DND-41 (cell line): ENCODE measurements around the gene RAD23B.

Experiments used
- ATAC-seq: fragments of 200-7000 bp; cut with Tn5 transposase; 3 replicates; pipeline ENCODE4 v1.9.1; 2021; ENCODE audit warnings: low read depth; ENCODE audit not compliant: insufficient read depth
- DNase-seq: peaks from one replicate; pipeline ENCODE4 v3.0.0-alpha.2; 2020
- H2AFZ ChIP-seq: 2 replicates; pipeline ENCODE4 v1.6.0; 2012; ENCODE audit warnings: low read depth, low read length
- H3K27ac ChIP-seq: 2 replicates; pipeline ENCODE4 v1.5.1; 2012; ENCODE audit warnings: low read length, inconsistent platforms
- H3K27me3 ChIP-seq: fragments of 200-600 bp; sonication (generic); 2 replicates; pipeline ENCODE4 v1.6.0; 2012; ENCODE audit warnings: low read length, mild to moderate bottlenecking, inconsistent platforms; ENCODE audit not compliant: insufficient read depth, poor library complexity
- H3K36me3 ChIP-seq: 2 replicates; pipeline ENCODE4 v1.5.1; 2012; ENCODE audit warnings: low read length, inconsistent platforms; ENCODE audit not compliant: insufficient read depth
- H3K4me1 ChIP-seq: 2 replicates; pipeline ENCODE4 v1.5.1; 2012; ENCODE audit warnings: mild to moderate bottlenecking, low read length; ENCODE audit not compliant: insufficient read depth
- H3K4me2 ChIP-seq: 2 replicates; pipeline ENCODE4 v1.6.0; 2012; ENCODE audit warnings: mild to moderate bottlenecking, moderate library complexity, low read length, inconsistent platforms; ENCODE audit not compliant: insufficient read depth
- H3K4me3 ChIP-seq, 2 experiments: fragments of 200-600 bp in 1 of 2; shearing (Covaris generic) in 1 of 2; 2 replicates each; pipeline ENCODE4 v1.5.1; 2012 to 2016; ENCODE audit warnings: inconsistent platforms in 2 of 2, low read length in 2 of 2, mild to moderate bottlenecking in 2 of 2, low read depth in 1 of 2, moderate library complexity in 1 of 2
- H3K79me2 ChIP-seq: 2 replicates; pipeline ENCODE4 v1.6.0; 2012; ENCODE audit warnings: low read length, inconsistent platforms; ENCODE audit not compliant: insufficient read depth
- H3K9ac ChIP-seq: 2 replicates; pipeline ENCODE4 v1.6.0; 2012; ENCODE audit warnings: low read depth, mild to moderate bottlenecking, inconsistent platforms, low read length, moderate library complexity
- H3K9me3 ChIP-seq: 2 replicates; pipeline ENCODE4 v1.5.1; 2012; ENCODE audit warnings: low read length, moderate library complexity, mild to moderate bottlenecking, inconsistent platforms; ENCODE audit not compliant: insufficient read depth, severe bottlenecking
- H4K20me1 ChIP-seq: 2 replicates; pipeline ENCODE4 v1.6.0; 2012; ENCODE audit warnings: low read length; ENCODE audit not compliant: insufficient read depth
- EZH2 ChIP-seq: IDR thresholded peaks from 3 replicates; pipeline ENCODE4 v1.6.1; 2012; ENCODE audit warnings: borderline replicate concordance, low read depth, mild to moderate bottlenecking, moderate library complexity, low read length, inconsistent platforms; ENCODE audit not compliant: severe bottlenecking
- TF ChIP-seq, protein P1 (sequence below): IDR thresholded peaks from 2 replicates; pipeline ENCODE4 v1.5.1; 2012; ENCODE audit warnings: borderline replicate concordance, low read length, moderate library complexity, mild to moderate bottlenecking; ENCODE audit not compliant: poor library complexity, severe bottlenecking; ENCODE audit errors: extremely low read depth

Gene RAD23B

DNA sequence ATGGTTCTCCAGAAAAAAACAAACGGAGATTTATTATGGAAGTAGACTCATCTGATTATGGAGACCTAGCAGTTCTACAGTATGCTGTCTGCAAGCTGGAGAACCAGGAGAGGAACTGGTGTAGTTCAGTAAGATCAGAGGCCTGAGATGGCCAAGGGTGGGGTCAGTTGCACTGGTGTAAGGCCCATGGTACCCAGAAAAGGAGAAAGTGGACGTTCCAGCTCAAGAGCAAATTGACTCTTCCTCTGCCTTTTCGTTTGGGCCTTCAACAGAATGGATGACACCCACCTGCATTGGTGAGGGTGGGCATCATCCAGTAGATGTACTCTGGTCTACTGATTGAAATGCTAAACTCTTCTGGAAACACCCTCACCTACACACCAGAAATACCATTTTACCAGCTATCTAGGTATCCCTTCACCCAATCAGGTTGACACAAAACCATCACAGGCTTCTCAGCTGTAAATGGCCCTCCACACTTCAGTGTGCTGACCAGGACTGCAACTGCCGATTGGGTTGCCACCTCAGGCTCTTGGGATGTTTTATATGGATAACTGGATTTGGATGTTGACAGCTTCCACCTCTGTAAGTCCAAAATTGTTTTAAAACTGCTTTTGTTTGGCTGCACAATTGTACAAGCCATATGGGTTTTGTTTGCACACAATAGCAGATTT is 51.2 kb downstream of the RAD23B start:
- Histone ChIP-seq H3K4me1 (no peaks in the 10 kb centered on the region), H3K36me3 (peaks cover 64% of the 10 kb centered on the region), H3K9me3 (no peaks in the 10 kb centered on the region), H3K9ac (no peak overlapping the region), H3K79me2 (no peaks in the 10 kb centered on the region), H3K27me3 (no peaks in the 10 kb centered on the region), H4K20me1 (peaks cover 5% of the 10 kb centered on the region; the same call in 1 of the 2 replicates), H3K4me2 (no peak overlapping the region), H3K4me3 (no peak overlapping the region), H2AFZ (no peak overlapping the region), H3K27ac (no peak overlapping the region)
- DNase-seq (no peak), ATAC-seq (no peak)
- TF ChIP-seq EZH2: no peak
- TF ChIP-seq, protein P1, sequence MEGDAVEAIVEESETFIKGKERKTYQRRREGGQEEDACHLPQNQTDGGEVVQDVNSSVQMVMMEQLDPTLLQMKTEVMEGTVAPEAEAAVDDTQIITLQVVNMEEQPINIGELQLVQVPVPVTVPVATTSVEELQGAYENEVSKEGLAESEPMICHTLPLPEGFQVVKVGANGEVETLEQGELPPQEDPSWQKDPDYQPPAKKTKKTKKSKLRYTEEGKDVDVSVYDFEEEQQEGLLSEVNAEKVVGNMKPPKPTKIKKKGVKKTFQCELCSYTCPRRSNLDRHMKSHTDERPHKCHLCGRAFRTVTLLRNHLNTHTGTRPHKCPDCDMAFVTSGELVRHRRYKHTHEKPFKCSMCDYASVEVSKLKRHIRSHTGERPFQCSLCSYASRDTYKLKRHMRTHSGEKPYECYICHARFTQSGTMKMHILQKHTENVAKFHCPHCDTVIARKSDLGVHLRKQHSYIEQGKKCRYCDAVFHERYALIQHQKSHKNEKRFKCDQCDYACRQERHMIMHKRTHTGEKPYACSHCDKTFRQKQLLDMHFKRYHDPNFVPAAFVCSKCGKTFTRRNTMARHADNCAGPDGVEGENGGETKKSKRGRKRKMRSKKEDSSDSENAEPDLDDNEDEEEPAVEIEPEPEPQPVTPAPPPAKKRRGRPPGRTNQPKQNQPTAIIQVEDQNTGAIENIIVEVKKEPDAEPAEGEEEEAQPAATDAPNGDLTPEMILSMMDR: no peak

DNA sequence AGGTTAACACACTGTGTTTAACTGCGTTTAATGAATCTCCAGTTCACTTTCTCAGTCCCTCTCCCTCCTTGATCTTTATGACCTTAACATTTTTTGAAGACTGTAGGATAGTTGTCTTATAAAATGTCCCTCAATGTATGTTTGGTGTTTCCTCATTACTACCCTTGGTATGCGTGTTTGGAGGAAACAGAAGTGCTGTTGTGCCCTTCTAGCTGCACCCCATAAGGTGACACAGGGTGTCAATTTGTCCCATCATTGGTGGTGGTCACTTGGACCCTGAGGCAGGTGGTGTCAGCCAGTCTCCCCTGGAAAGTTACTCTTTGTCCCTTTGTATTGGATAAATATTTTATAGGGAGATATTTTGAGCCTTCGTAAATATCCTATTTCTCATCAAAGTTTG is 52.3 kb downstream of the RAD23B start:
- no peak for TF ChIP-seq EZH2
- TF ChIP-seq, protein P1: no peak
- Histone ChIP-seq H3K27ac (no peak overlapping the region), H3K4me3 (no peak overlapping the region), H3K4me2 (no peak overlapping the region), H3K4me1 (no peaks in the 10 kb centered on the region), H3K9ac (no peak overlapping the region), H3K36me3 (peaks cover 54% of the 10 kb centered on the region), H3K9me3 (no peaks in the 10 kb centered on the region), H2AFZ (no peak overlapping the region), H4K20me1 (peaks cover 5% of the 10 kb centered on the region; the same call in 1 of the 2 replicates), H3K79me2 (no peaks in the 10 kb centered on the region), H3K27me3 (no peaks in the 10 kb centered on the region)
- no peak for ATAC-seq
- DNase-seq: no peak

DNA sequence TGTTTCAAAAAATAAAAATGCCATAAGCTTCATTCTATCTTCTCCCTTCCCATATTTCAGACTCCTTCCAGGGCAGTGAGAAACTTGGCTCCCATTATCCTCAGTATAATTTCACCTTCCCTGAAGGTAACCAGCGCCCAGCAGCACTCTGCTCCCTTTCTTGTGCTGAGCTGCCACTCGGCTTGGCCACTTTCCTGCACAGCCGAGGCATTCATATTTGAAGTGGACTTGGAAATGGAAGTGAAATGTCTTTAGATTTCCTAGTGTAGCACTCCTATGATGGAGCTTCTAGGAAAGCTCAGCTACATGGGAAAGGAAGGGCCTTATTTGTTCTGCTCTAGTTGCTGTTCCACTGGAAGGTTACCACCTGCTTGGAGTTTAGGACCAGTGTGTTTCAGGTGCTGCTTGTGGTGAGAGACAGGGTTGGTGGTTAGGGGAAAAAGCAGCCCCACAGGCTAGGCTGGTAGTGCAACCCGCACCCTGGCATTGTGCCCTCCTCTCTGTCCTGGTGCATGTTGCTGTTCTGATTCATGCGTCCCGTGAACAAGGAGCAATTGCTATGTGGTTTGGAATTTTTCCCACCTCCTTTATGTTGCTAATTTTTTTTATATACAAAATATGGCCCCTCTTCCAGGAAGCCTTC is 53.8 kb downstream of the RAD23B start:
- H3K27ac ChIP-seq: no peak overlapping the region
- ATAC-seq (peak; percentile 38; the same call in 1 of the 3 replicates), DNase-seq (no peak)
- H3K4me1 ChIP-seq: no peaks in the 10 kb centered on the region
- no peak for TF ChIP-seq EZH2
- TF ChIP-seq, protein P1: no peak
- H3K4me2 ChIP-seq: no peak overlapping the region
- H3K9ac ChIP-seq: no peak overlapping the region
- no peaks in the 10 kb centered on the region for H3K79me2 ChIP-seq
- no peaks in the 10 kb centered on the region for H3K27me3 ChIP-seq
- no peaks in the 10 kb centered on the region for H3K9me3 ChIP-seq
- H4K20me1 ChIP-seq: peaks cover 8% of the 10 kb centered on the region
- no peak overlapping the region for H3K4me3 ChIP-seq
- H3K36me3 ChIP-seq: peaks cover 39% of the 10 kb centered on the region
- H2AFZ ChIP-seq: no peak overlapping the region
